Stimulated activated CD4-positive, alpha-beta T cell treated with anti-CD3 and anti-CD28 coated beads, TNF-alpha, amount 100 ng/mL, for 4 hours (primary cell): Measurements from ENCODE around the gene MCF2L2.
"Not testable (repeated sequence)": the region's sequence is repeated elsewhere in the genome, so short reads cannot be mapped to it uniquely, and the experiment has no call there.

ENCODE experiments used
- DNase-seq, 3 experiments: peaks; one replicate each; pipeline ENCODE4 v3.0.0-alpha.2; 2020; ENCODE audit warnings: low read depth in 3 of 3

MCF2L2 gene

GRCh38 chr3:183444748-183445147 is 16.3 kb upstream of the MCF2L2 start:
- DNase-seq, result no peak

DNA sequence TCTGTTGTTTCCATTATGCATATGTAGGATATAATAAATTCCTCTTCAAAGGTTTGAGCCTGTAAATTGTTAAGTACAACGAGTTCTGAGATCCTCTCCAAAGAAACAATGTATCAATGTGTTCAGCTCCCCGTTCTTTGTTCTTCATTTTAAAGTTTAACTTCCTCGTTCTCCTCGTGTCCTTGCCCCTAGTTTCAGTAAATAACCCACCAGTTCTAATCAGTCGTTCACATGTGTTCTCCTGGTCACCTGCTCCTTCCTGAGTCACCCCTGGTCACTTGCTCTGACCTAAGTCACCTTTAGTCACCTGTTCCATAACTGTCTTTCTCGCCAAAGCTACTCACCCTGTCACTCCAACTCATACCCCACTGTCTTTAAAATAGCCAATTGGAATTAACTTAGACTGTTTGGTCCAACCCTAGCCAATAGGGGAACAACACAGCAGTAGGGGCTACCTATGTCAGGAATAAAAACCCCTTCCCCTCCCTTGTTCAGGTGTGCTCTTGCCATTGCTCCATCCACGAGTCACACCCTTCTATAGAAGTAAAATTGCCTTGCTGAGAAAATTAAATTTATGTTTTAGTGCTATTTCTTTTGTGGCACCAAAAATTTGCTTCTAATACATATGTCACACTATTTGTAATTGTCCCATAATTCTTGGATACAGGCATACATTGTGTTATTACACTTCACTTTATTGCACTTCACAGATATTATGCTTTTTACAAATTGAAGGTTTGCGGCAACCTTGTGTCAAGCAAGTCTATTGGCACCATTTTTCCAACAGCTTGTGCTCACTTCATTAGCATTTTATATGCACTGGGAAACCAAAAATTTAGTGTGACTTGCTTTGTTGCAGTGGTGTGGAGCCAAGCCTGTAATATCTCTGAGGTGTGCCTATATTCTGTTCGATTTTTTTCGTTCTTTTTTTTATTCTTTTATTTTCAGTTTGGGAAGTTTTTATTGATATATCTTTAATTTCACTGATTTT is 15.3 kb upstream of the MCF2L2 start:
- no peak for DNase-seq

DNA sequence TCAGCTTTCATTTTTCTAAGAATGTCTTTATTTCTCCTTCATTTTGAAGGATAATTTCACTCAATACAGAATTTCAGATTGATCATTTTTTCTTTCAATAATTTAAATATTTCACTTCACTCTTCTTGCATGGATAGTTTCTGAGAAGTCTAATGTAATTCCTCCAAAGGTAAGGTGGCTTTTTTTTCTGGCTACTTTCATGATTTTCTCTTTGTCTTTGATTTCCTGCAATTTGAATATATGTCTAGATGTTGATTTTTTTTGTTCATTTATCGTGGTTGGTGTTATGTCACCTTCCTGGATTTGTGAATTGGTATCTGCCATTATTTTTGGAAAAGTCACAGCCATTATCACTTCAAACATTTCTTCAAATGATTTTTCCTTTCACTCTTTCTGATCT is 14.6 kb upstream of the MCF2L2 start:
- no peak for DNase-seq

DNA sequence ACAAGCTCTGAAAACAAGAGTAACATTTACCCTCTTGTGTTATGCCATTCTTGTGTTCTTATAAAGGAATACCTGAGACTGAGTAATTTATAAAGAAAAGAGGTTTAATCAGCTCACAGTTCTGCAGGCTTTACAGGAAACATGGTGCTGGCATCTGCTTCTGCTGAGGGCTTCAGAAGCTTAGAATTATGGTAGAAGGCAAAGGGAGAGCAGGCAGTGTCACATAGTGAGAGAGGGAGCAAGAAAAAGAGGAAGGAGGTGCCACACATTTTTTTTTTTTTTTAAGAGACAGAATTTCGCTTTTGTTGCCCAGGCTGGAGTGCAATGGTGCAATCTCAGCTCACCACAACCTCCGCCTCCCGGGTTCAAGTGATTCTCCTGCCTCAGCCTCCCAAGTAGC is 12.1 kb upstream of the MCF2L2 start:
- DNase-seq, result not testable (repeated sequence)

DNA sequence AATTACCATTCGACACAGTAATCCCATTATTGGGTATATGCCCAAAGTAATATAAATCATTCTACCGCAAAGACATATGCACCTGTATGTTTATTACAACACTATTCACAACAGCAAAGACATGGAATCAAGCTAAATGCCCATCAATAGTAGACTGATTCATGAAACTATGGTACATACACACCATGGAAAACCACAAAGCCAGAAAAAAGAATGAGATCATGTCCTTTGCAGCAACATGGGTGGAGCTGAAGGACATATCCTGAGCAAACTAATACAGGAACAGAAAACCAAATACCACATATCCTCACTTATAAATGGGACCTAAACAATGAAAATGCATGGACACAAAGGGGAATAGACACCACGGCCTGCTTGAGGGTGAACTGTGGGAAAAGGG is 11.1 kb upstream of the MCF2L2 start:
- no peak for DNase-seq

DNA sequence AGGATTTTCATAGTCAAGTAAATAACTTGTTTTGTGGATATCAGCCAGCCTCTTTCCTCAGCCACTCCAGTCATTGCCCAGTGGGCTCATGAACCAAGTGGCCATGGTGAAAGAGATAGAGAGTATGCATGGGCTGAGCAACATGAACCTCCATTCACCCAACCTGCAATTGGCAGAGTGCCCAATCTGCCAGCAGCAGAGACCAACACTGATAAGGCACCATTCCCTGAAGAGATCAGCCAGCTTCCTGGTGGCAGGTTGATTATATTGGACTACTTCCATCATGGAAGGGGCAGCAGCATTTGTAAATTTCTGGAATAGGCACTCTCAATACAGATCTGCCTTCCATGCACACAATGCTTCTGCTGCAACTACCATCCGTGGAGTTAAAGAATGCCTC is 10.3 kb upstream of the MCF2L2 start:
- DNase-seq, result no peak

GRCh38 chr3:183437666-183438564 is 9.5 kb upstream of the MCF2L2 start:
- no peak for DNase-seq

GRCh38 chr3:183437061-183437460 is 8.6 kb upstream of the MCF2L2 start:
- no peak for DNase-seq

GRCh38 chr3:183435661-183436060 is 7.2 kb upstream of the MCF2L2 start:
- DNase-seq, result no peak

DNA sequence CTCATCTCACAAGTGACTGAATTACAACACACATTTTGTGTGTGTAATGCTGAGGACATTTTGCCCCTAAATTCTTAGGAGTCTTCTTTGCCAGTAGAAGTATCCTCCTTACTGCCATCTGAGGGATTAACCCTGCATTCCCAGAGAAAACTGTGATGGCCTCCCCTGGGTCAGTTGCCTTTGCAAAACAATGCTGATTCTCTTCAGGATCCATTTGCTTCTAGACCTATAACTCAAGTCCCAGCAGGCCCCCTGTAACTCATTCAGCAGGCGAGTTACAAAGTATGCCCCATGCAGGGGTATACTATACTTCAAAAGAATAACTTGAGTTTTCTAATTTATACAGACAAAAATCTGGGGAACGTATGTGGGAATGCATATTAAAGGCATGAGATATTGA is 6.6 kb upstream of the MCF2L2 start:
- DNase-seq, result no peak

GRCh38 chr3:183434503-183434902 is 6.1 kb upstream of the MCF2L2 start:
- no peak for DNase-seq

- DNase-seq, result no peak
These were observed 2.0 kb upstream of the MCF2L2 start for GRCh38 chr3:183430325-183430957.

- DNase-seq, result no peak
These were observed 458 bp downstream of the MCF2L2 start for GRCh38 chr3:183427876-183428446.

DNA sequence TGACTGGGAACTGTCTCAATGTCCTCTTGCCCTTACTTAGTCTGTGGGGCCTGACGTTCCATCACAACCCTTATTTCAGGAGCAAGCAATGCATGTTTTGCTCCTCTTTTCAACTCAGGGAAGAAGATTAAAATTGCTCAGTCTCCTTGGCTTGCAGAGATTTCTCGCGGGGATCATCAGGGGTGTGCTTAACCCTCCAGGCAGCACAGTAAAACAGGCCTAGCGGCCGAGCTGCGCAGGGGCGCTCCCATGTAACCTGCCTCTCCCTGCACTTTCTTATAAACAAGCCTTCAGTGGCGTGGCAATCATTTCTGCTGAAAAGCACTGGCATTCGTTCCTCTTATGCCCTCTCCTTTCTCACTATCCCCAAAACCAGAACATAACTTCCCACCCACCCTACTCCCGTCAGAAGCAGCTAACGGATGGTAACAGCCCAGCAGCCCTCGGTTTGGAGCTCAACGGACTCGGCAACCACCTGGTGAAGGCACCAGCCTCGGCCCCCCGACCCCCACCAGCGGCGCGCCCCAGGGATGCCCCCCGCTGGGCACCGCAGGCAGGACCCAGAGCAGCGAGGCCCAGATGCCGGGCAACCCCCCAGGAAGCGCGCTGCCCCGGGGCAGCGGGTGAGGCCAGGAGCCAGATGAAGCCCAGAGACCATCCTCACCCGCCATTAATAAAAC is 1.1 kb downstream of the MCF2L2 start:
- no peak for DNase-seq

GRCh38 chr3:183418807-183419206 is 9.6 kb downstream of the MCF2L2 start:
- not testable (repeated sequence) for DNase-seq

- no peak for DNase-seq
These were observed 17.1 kb downstream of the MCF2L2 start for GRCh38 chr3:183411216-183411922.

GRCh38 chr3:183410759-183411158 is 17.7 kb downstream of the MCF2L2 start:
- DNase-seq, result no peak

DNA sequence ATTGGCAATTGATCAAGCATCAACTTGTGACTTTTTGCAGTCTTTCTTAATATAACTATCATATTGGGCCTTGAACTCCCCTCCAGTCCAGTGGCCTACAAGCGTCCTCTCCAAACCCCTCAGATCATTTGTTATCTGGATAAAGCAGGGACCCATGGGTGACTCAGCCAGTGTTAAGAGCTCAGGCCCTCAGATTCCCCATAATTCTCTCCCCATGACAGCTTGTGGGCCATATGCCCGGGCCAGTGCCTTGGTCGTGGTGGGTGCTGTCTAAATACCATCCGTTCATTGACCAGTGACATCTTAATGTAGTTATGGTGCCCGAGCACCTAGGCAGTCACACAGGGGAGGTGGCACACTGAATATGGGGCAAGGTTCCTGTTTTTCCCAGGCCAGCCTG is 18.1 kb downstream of the MCF2L2 start:
- no peak for DNase-seq

- no peak for DNase-seq
These were observed 19.2 kb downstream of the MCF2L2 start for GRCh38 chr3:183409219-183409618.

GRCh38 chr3:183401678-183402077 is 26.7 kb downstream of the MCF2L2 start:
- no peak for DNase-seq
